Nephron progenitor cell (in vitro differentiated cells): ENCODE data around the gene LRPAP1.

Source experiments
- DNase-seq: peaks from one replicate; pipeline ENCODE4 v3.0.0; 2021
- H3K27ac Mint-ChIP-seq: 2 replicates; pipeline ENCODE4 v1.8.0; 2021; ENCODE audit warnings: mild to moderate bottlenecking, moderate library complexity, mixed read lengths
- H3K27me3 Mint-ChIP-seq: 2 replicates; pipeline ENCODE4 v1.8.0; 2021; ENCODE audit warnings: mild to moderate bottlenecking, low read depth, mixed read lengths; ENCODE audit not compliant: poor library complexity
- H3K36me3 Mint-ChIP-seq: 2 replicates; pipeline ENCODE4 v1.8.0; 2021; ENCODE audit warnings: low read depth, mixed read lengths
- H3K4me1 Mint-ChIP-seq: 2 replicates; pipeline ENCODE4 v1.8.0; 2021; ENCODE audit warnings: mixed read lengths
- H3K4me3 Mint-ChIP-seq: 2 replicates; pipeline ENCODE4 v1.8.0; 2021; ENCODE audit warnings: mild to moderate bottlenecking, moderate library complexity, mixed read lengths
- H3K9me3 Mint-ChIP-seq: 2 replicates; pipeline ENCODE4 v1.8.0; 2021; ENCODE audit warnings: mild to moderate bottlenecking, moderate library complexity, mixed read lengths
- TF ChIP-seq, protein P1 (sequence below): fragments of 200-600 bp; sonication (generic); IDR thresholded peaks from 2 replicates; pipeline ENCODE4 v1.5.0; 2021; ENCODE audit warnings: antibody characterized with exemption

Gene LRPAP1

DNA sequence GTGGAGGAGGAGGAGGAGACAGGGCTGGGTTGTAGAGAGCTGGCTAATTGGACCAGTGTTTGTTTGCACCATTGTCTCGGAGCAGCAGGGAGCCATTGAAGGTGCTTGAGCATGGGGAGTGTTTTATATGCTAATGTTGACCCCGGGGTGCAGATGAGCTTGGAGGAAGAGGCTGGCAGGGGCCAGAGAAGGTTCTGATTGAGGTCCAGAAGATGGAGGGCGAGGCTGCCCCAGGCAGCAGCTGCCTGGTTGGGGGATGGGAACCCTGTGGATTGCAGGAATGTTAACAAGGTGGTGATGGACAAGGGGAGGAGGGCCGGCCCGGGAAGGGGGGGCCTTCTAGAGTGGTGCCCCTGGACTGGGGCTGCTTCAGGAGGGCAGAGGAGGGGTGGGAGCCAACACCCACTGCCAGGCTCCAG, 51.1 kb downstream of the LRPAP1 start:
- H3K27ac Mint-ChIP-seq, result no peak overlapping the region
- TF ChIP-seq, protein P1, sequence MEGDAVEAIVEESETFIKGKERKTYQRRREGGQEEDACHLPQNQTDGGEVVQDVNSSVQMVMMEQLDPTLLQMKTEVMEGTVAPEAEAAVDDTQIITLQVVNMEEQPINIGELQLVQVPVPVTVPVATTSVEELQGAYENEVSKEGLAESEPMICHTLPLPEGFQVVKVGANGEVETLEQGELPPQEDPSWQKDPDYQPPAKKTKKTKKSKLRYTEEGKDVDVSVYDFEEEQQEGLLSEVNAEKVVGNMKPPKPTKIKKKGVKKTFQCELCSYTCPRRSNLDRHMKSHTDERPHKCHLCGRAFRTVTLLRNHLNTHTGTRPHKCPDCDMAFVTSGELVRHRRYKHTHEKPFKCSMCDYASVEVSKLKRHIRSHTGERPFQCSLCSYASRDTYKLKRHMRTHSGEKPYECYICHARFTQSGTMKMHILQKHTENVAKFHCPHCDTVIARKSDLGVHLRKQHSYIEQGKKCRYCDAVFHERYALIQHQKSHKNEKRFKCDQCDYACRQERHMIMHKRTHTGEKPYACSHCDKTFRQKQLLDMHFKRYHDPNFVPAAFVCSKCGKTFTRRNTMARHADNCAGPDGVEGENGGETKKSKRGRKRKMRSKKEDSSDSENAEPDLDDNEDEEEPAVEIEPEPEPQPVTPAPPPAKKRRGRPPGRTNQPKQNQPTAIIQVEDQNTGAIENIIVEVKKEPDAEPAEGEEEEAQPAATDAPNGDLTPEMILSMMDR, result no peak
- H3K27me3 Mint-ChIP-seq, result peaks cover 18% of the 10 kb centered on the region
- H3K4me1 Mint-ChIP-seq, result peaks cover 13% of the 10 kb centered on the region
- H3K36me3 Mint-ChIP-seq, result no peaks in the 10 kb centered on the region
- no peak overlapping the region for H3K4me3 Mint-ChIP-seq
- no peak for DNase-seq
- H3K9me3 Mint-ChIP-seq, result no peaks in the 10 kb centered on the region

DNA sequence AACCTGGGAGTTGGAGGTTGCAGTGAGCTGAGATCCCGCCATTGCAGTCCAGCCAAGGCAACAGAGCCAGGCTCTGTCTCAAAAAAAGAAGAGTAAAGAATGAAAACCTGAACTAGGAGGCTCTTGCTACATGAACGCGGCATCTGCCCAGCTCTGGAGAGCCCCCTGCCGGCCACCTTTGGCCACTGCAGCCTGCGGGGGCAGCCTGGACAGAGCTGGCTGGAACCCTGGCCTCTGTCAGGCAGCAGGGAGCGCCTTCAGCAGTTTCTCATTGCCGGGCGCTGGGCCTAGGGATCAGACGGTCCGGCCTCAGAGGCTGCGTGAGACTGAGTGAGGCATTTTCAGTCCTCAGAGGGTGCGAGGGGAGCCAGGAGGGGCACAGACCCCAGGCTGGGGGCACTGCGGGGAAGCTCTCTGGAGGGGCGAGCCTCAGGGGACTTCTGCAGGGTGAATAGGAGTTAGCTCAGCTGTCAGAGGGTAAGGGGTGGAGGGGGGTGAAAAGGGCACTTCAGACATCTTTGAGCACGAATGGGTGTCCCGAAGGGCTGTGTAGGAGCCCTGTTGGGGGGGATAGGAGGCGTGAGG, 51.6 kb downstream of the LRPAP1 start:
- no peak overlapping the region for H3K27ac Mint-ChIP-seq
- no peaks in the 10 kb centered on the region for H3K36me3 Mint-ChIP-seq

DNA sequence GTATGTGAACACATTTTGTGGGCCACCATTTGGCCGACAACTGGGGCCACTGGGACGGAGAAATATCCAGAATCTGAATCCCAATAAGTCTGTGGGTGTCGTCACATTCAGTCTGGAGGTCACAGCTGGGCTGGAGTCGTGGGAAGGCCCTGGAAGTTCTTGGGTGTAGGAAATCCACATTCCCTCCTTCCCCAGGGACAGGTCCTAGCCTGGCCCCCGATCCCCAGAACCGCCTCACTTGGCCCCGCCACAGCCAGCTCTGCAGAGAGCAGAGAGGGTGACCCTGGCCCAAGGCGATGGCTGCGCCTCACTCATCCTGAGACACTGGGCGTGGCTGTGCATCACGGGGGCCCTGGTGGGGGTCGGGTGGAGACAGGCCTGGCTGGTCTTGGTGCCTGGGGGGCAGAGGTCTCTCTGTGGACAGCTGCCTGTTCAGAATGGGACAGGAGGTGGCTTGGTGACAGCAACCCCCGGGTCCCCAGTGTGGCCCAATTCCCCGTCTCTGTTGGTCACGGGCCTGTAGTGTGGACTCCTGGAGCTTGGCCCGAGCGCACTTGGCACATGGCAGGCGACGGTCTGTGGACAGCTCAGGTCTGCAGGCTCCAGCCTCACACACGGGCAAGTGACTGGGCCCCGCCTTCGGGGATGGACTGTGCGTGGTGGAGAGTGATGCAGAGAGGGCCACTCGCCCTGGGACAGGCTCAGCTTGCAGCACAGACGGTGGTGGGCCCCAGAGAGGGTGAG, 52.7 kb downstream of the LRPAP1 start:
- TF ChIP-seq, protein P1, result no peak
- Mint-ChIP-seq H3K27ac (no peak overlapping the region), H3K36me3 (no peaks in the 10 kb centered on the region), H3K27me3 (peaks cover 14% of the 10 kb centered on the region), H3K9me3 (no peaks in the 10 kb centered on the region), H3K4me1 (peaks cover 9% of the 10 kb centered on the region), H3K4me3 (no peak overlapping the region)
- DNase-seq, result no peak

More for the DNA sequence above, 51.6 kb downstream of the LRPAP1 start:
- H3K4me1 Mint-ChIP-seq, result peaks cover 13% of the 10 kb centered on the region
- H3K4me3 Mint-ChIP-seq, result no peak overlapping the region
- peaks cover 18% of the 10 kb centered on the region for H3K27me3 Mint-ChIP-seq
- DNase-seq, result peak; percentile 95
- no peaks in the 10 kb centered on the region for H3K9me3 Mint-ChIP-seq
- TF ChIP-seq, protein P1, result peak; percentile 100

DNA sequence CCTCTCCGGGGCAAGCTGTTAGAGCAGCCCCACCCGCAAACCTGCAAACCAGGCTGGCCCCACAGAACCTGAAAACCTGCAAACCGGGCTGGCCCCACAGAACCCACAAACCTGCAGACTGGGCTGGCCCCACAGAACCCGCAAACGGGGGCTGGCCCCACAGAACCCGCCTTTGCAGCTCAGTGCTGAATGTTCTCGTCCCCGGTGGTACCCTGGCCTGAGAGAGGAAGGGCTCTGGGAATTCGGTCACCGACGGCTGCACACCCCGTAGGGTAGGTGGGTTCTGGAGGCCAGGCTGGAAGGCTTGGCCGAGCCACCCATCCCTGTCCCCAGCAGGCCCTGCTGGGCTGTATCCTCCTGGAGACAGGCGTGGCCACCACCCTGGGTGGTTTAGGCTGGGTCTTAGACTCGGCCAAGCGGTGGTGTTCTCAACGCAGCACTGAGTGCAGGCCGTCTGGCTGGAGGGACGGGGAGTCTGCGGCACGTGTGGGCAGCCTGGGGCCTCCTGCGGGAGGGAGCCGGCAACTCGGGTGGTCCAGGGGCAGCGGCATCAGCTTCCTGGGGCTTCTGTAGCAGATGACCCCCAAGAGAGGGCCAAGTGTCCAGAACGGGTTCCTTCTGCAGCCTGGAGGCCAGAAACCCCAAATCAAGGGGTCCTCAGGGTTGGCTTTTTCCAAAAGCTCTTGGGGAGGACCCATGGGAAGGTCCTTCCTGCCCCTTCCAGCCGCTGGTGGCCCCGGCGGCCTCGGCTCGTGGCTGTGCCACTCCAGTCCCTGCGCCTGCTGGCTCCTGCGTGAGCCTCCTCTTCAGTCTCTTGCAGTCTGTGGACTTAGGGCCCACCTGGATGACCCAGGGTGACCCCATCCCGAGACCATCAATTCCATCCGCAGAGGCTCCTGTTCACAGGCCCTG, 53.5 kb downstream of the LRPAP1 start:
- no peaks in the 10 kb centered on the region for H3K9me3 Mint-ChIP-seq
- TF ChIP-seq, protein P1, result no peak

DNA sequence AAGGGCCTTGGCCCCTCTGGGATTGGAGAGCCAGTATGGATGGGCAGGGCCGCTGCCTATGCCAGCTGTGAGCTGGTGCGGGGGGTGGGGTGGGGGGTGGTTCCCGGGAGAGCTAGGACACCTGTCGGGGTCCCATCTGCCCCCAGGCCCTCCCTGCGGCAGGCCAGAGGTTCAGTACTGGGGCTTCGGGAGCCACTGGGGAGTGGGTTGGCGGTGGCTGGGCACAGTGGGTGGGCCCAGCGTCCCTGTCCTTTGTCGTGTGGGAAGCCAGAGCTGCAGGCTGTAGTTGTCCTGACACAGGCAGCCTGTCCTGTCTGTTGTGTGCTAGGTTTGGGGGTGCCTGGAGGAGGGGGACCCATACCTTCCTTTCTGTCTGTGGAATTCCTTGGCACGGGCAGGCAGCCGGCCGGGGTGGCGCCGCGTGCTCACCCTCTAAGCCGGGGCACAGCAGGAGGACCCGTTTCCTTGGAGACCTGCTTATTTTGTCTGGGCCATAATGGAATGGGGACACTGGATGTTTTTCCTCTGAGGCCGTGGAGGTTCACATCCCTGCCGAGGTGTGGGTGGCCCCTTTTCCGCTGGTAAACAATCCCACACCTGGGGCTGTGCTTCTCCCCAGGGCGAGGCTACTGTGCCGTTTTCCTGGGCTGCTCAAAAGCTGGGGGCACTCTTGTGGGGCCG, 54.3 kb downstream of the LRPAP1 start:
- Mint-ChIP-seq H3K9me3 (no peaks in the 10 kb centered on the region), H3K27me3 (peaks cover 5% of the 10 kb centered on the region), H3K4me1 (peaks cover 9% of the 10 kb centered on the region), H3K4me3 (no peak overlapping the region), H3K36me3 (no peaks in the 10 kb centered on the region), H3K27ac (no peak overlapping the region)
- TF ChIP-seq, protein P1, result no peak
- no peak for DNase-seq

More for the DNA sequence above, 53.5 kb downstream of the LRPAP1 start:
- Mint-ChIP-seq H3K4me3 (no peak overlapping the region), H3K36me3 (no peaks in the 10 kb centered on the region), H3K27ac (no peak overlapping the region), H3K27me3 (peaks cover 10% of the 10 kb centered on the region), H3K4me1 (peaks cover 9% of the 10 kb centered on the region)
- no peak for DNase-seq
